ENCODE results near the gene APOBEC3B. TPM values are rescaled to one million over a fixed set of nuclear protein-coding genes. Genes with fewer than 3 reads are reported as not detected.

APOBEC3B gene
- total and polyA plus RNA-seq, 2 donors (not counting 3 experiments of a cell fraction or from before 2014, with no cell fraction given) = 10.3 to 19.9 TPM

GRCh38 chr22:38987171-38987895, 5.2 kb downstream of the APOBEC3B start:
- peaks cover 2% of the 10 kb centered on the region for H3K4me1 ChIP-seq (ENCODE audit: control insufficient read depth, extremely low read depth, insufficient read depth, low read length)
- H3K4me2 ChIP-seq (ENCODE audit: insufficient read depth, low read length) = no peak overlapping the region
- H3K9me1 ChIP-seq (replicated peaks; ENCODE audit: control insufficient read depth, extremely low read depth, insufficient read depth, low read length) = no peaks in the 10 kb centered on the region
- no peak overlapping the region for H3K4me3 ChIP-seq (replicated peaks in 1 of 3; ENCODE audit: insufficient read depth in 1 of 3, low read depth in 1 of 3, low read length in 3 of 3)
- DNase-seq (ENCODE audit: low read depth, low spot score) (no peak), FAIRE-seq (no peak)
- H3K27ac ChIP-seq (ENCODE audit: insufficient read depth, low read depth, low read length) = no peak overlapping the region
- H3K9me3 ChIP-seq (replicated peaks; ENCODE audit: control insufficient read depth, insufficient read depth, low read length) = no peaks in the 10 kb centered on the region
- no peaks in the 10 kb centered on the region for H4K20me1 ChIP-seq (replicated peaks; ENCODE audit: control insufficient read depth, extremely low read depth, insufficient read depth, low read length)
- ChIA-PET CTCF (interaction anchor here (1.9 kb wide), 1 partner anchor 218 kb away, joined by 4 read pairs; no protein-coding TSS in a partner anchor), POLR2A (no interaction called here)
- H3K79me2 ChIP-seq (ENCODE audit: control insufficient read depth, insufficient read depth, low read length) = no peaks in the 10 kb centered on the region
- dilution Hi-C loops (cut with MboI; ENCODE audit: extremely low pct_ligation_motif_present, low sequenced_read_pairs) (no loop called here), intact Hi-C loops (cut with micrococcal nuclease) (loop anchor here (10.0 kb wide), 1 partner anchor 63 kb away; no protein-coding TSS in a partner anchor)
- no peaks in the 10 kb centered on the region for H3K36me3 ChIP-seq (ENCODE audit: control insufficient read depth in 2 of 2, extremely low read depth in 1 of 2, insufficient read depth in 2 of 2, low read length in 2 of 2)
- no peaks in the 10 kb centered on the region for H3K27me3 ChIP-seq (ENCODE audit: control insufficient read depth in 2 of 2, insufficient read depth in 2 of 2, low read length in 2 of 2)
- TF ChIP-seq JUN (IDR thresholded peaks at IDR 0.05; ENCODE audit: borderline replicate concordance, insufficient read depth, insufficient read length, low read depth) = no peak
- TF ChIP-seq EZH2 (IDR thresholded peaks at IDR 0.05; ENCODE audit: borderline replicate concordance, low read depth, low read length, severe bottlenecking) = no peak
- no peak for TF ChIP-seq POLR2AphosphoS5 (IDR thresholded peaks at IDR 0.05; ENCODE audit: insufficient read depth, low read depth, low read length)
- TF ChIP-seq FOS (IDR thresholded peaks at IDR 0.05; ENCODE audit: borderline replicate concordance, insufficient read depth, low read length) = no peak
- no peak for TF ChIP-seq MYC (IDR thresholded peaks at IDR 0.05; ENCODE audit: low read depth, low read length)
- no peak for TF ChIP-seq GATA2 (IDR thresholded peaks at IDR 0.05; ENCODE audit: insufficient read depth, insufficient read length, low read depth, low read length)
- no peak for TF ChIP-seq MAX (IDR thresholded peaks at IDR 0.05; ENCODE audit: insufficient read depth, insufficient read length)
- TF ChIP-seq POLR2A (IDR thresholded peaks at IDR 0.05; ENCODE audit: low read depth, low read length) = no peak
- no peak for TF ChIP-seq CTCF (IDR thresholded peaks at IDR 0.05; ENCODE audit: extremely low read depth in 1 of 2, insufficient read depth in 1 of 2, low read depth in 1 of 2, low read length in 2 of 2)
- no peak overlapping the region for H2AFZ ChIP-seq (ENCODE audit: low read depth, low read length)
- no TSS peak for BruUV-seq (replicated peaks)
- no peak overlapping the region for H3K9ac ChIP-seq (replicated peaks; ENCODE audit: extremely low read depth, insufficient read depth, low read length)
